ENCODE measurements around the gene NLRP13.
"Not testable (repeated sequence)": the region's sequence is repeated elsewhere in the genome, so short reads cannot be mapped to it uniquely, and the experiment has no call there.

The NLRP13 gene

GRCh38 chr19:55939206-55939605 is 7.1 kb upstream of the NLRP13 start:
- H3K9ac ChIP-seq (ENCODE audit: low read depth, low read length), result no peak overlapping the region
- no peaks in the 10 kb centered on the region for H3K4me1 ChIP-seq (ENCODE audit: insufficient read depth, low read length)
- WGBS, result 73% methylated on average over 7 of the region's 7 CpGs
- H3K4me3 ChIP-seq (ENCODE audit: low read length), result no peak overlapping the region
- no peaks in the 10 kb centered on the region for H3K36me3 ChIP-seq (ENCODE audit: insufficient read depth, low read length)
- H3K27ac ChIP-seq (ENCODE audit: low read depth, low read length), result no peak overlapping the region
- H3K27me3 ChIP-seq (ENCODE audit: insufficient read depth, low read length), result no peaks in the 10 kb centered on the region
- H3K9me3 ChIP-seq (ENCODE audit: insufficient read depth, low read depth, low read length), result peaks cover 84% of the 10 kb centered on the region

GRCh38 chr19:55935206-55935605 is 3.1 kb upstream of the NLRP13 start:
- Histone ChIP-seq H3K9me3 (ENCODE audit: insufficient read depth, low read depth, low read length) (peaks cover 79% of the 10 kb centered on the region), H3K4me1 (ENCODE audit: insufficient read depth, low read length) (no peaks in the 10 kb centered on the region), H3K27me3 (ENCODE audit: insufficient read depth, low read length) (no peaks in the 10 kb centered on the region), H3K27ac (ENCODE audit: low read depth, low read length) (no peak overlapping the region), H3K4me3 (ENCODE audit: low read length) (no peak overlapping the region), H3K9ac (ENCODE audit: low read depth, low read length) (no peak overlapping the region), H3K36me3 (ENCODE audit: insufficient read depth, low read length) (no peaks in the 10 kb centered on the region)
- WGBS, result 71% methylated on average over 8 of the region's 9 CpGs

- H3K27ac ChIP-seq (ENCODE audit: low read depth, low read length), result no peak overlapping the region
- H3K4me3 ChIP-seq (ENCODE audit: low read length), result no peak overlapping the region
- H3K4me1 ChIP-seq (ENCODE audit: insufficient read depth, low read length), result no peaks in the 10 kb centered on the region
- WGBS, result 83% methylated on average over 14 of the region's 14 CpGs
- H3K9ac ChIP-seq (ENCODE audit: low read depth, low read length), result no peak overlapping the region
- H3K27me3 ChIP-seq (ENCODE audit: insufficient read depth, low read length), result no peaks in the 10 kb centered on the region
- H3K36me3 ChIP-seq (ENCODE audit: insufficient read depth, low read length), result no peaks in the 10 kb centered on the region
- H3K9me3 ChIP-seq (ENCODE audit: insufficient read depth, low read depth, low read length), result peaks cover 80% of the 10 kb centered on the region
Measured at GRCh38 chr19:55930996-55931515, 1.1 kb downstream of the NLRP13 start.

GRCh38 chr19:55929258-55929657 is 2.9 kb downstream of the NLRP13 start:
- not testable (repeated sequence) for H3K9ac ChIP-seq (ENCODE audit: low read depth, low read length); H3K27ac ChIP-seq (ENCODE audit: low read depth, low read length); H3K36me3 ChIP-seq (ENCODE audit: insufficient read depth, low read length); H3K4me3 ChIP-seq (ENCODE audit: low read length); H3K4me1 ChIP-seq (ENCODE audit: insufficient read depth, low read length); H3K27me3 ChIP-seq (ENCODE audit: insufficient read depth, low read length)
- 96% methylated on average over 5 of the region's 5 CpGs for WGBS
- H3K9me3 ChIP-seq (ENCODE audit: insufficient read depth, low read depth, low read length), result peaks cover 81% of the 10 kb centered on the region

- H3K4me3 ChIP-seq (ENCODE audit: low read length), result no peak overlapping the region
- no peaks in the 10 kb centered on the region for H3K36me3 ChIP-seq (ENCODE audit: insufficient read depth, low read length)
- H3K4me1 ChIP-seq (ENCODE audit: insufficient read depth, low read length), result no peaks in the 10 kb centered on the region
- H3K27me3 ChIP-seq (ENCODE audit: insufficient read depth, low read length), result no peaks in the 10 kb centered on the region
- no peak overlapping the region for H3K27ac ChIP-seq (ENCODE audit: low read depth, low read length)
- WGBS, result 76% methylated on average over 8 of the region's 8 CpGs
- peaks cover 82% of the 10 kb centered on the region for H3K9me3 ChIP-seq (ENCODE audit: insufficient read depth, low read depth, low read length)
- H3K9ac ChIP-seq (ENCODE audit: low read depth, low read length), result no peak overlapping the region
Measured at GRCh38 chr19:55927991-55928390, 4.1 kb downstream of the NLRP13 start.

GRCh38 chr19:55923556-55923955 is 8.6 kb downstream of the NLRP13 start:
- Histone ChIP-seq H3K9ac (ENCODE audit: low read depth, low read length) (no peak overlapping the region), H3K27ac (ENCODE audit: low read depth, low read length) (no peak overlapping the region), H3K27me3 (ENCODE audit: insufficient read depth, low read length) (no peaks in the 10 kb centered on the region), H3K9me3 (ENCODE audit: insufficient read depth, low read depth, low read length) (peaks cover 95% of the 10 kb centered on the region), H3K4me3 (ENCODE audit: low read length) (no peak overlapping the region), H3K4me1 (ENCODE audit: insufficient read depth, low read length) (no peaks in the 10 kb centered on the region), H3K36me3 (ENCODE audit: insufficient read depth, low read length) (no peaks in the 10 kb centered on the region)
- WGBS, result 75% methylated on average over 5 of the region's 5 CpGs

- Histone ChIP-seq H3K36me3 (ENCODE audit: insufficient read depth, low read length) (no peaks in the 10 kb centered on the region), H3K4me3 (ENCODE audit: low read length) (no peak overlapping the region), H3K27me3 (ENCODE audit: insufficient read depth, low read length) (no peaks in the 10 kb centered on the region), H3K4me1 (ENCODE audit: insufficient read depth, low read length) (no peaks in the 10 kb centered on the region), H3K9ac (ENCODE audit: low read depth, low read length) (no peak overlapping the region), H3K27ac (ENCODE audit: low read depth, low read length) (no peak overlapping the region), H3K9me3 (ENCODE audit: insufficient read depth, low read depth, low read length) (peaks cover 97% of the 10 kb centered on the region)
- WGBS, result 65% methylated on average over 9 of the region's 9 CpGs
Measured at GRCh38 chr19:55913643-55914268, 18.4 kb downstream of the NLRP13 start.

GRCh38 chr19:55912916-55913315 is 19.2 kb downstream of the NLRP13 start:
- Histone ChIP-seq H3K9me3 (ENCODE audit: insufficient read depth, low read depth, low read length) (peaks cover 98% of the 10 kb centered on the region), H3K9ac (ENCODE audit: low read depth, low read length) (no peak overlapping the region), H3K4me1 (ENCODE audit: insufficient read depth, low read length) (no peaks in the 10 kb centered on the region), H3K27me3 (ENCODE audit: insufficient read depth, low read length) (no peaks in the 10 kb centered on the region), H3K27ac (ENCODE audit: low read depth, low read length) (no peak overlapping the region), H3K36me3 (ENCODE audit: insufficient read depth, low read length) (no peaks in the 10 kb centered on the region), H3K4me3 (ENCODE audit: low read length) (no peak overlapping the region)
- WGBS, result 77% methylated on average over 7 of the region's 7 CpGs

- H3K4me3 ChIP-seq (ENCODE audit: low read length), result no peak overlapping the region
- 43% methylated on average over 2 of the region's 2 CpGs for WGBS
- H3K9ac ChIP-seq (ENCODE audit: low read depth, low read length), result no peak overlapping the region
- H3K27me3 ChIP-seq (ENCODE audit: insufficient read depth, low read length), result no peaks in the 10 kb centered on the region
- H3K4me1 ChIP-seq (ENCODE audit: insufficient read depth, low read length), result no peaks in the 10 kb centered on the region
- H3K9me3 ChIP-seq (ENCODE audit: insufficient read depth, low read depth, low read length), result peaks cover 92% of the 10 kb centered on the region
- no peaks in the 10 kb centered on the region for H3K36me3 ChIP-seq (ENCODE audit: insufficient read depth, low read length)
- H3K27ac ChIP-seq (ENCODE audit: low read depth, low read length), result no peak overlapping the region
Measured at GRCh38 chr19:55909801-55910200, 22.3 kb downstream of the NLRP13 start.

GRCh38 chr19:55907746-55908145 is 24.4 kb downstream of the NLRP13 start:
- WGBS, result 70% methylated on average over 3 of the region's 3 CpGs
- H3K4me1 ChIP-seq (ENCODE audit: insufficient read depth, low read length), result no peaks in the 10 kb centered on the region
- H3K9ac ChIP-seq (ENCODE audit: low read depth, low read length), result no peak overlapping the region
- H3K4me3 ChIP-seq (ENCODE audit: low read length), result no peak overlapping the region
- no peaks in the 10 kb centered on the region for H3K36me3 ChIP-seq (ENCODE audit: insufficient read depth, low read length)
- H3K27ac ChIP-seq (ENCODE audit: low read depth, low read length), result no peak overlapping the region
- peaks cover 89% of the 10 kb centered on the region for H3K9me3 ChIP-seq (ENCODE audit: insufficient read depth, low read depth, low read length)
- H3K27me3 ChIP-seq (ENCODE audit: insufficient read depth, low read length), result no peaks in the 10 kb centered on the region

- H3K27ac ChIP-seq (ENCODE audit: low read depth, low read length), result no peak overlapping the region
- no peaks in the 10 kb centered on the region for H3K4me1 ChIP-seq (ENCODE audit: insufficient read depth, low read length)
- H3K4me3 ChIP-seq (ENCODE audit: low read length), result no peak overlapping the region
- no peaks in the 10 kb centered on the region for H3K36me3 ChIP-seq (ENCODE audit: insufficient read depth, low read length)
- no peak overlapping the region for H3K9ac ChIP-seq (ENCODE audit: low read depth, low read length)
- no peaks in the 10 kb centered on the region for H3K27me3 ChIP-seq (ENCODE audit: insufficient read depth, low read length)
- H3K9me3 ChIP-seq (ENCODE audit: insufficient read depth, low read depth, low read length), result peaks cover 88% of the 10 kb centered on the region
- WGBS, result 78% methylated on average over 7 of the region's 7 CpGs
Measured at GRCh38 chr19:55907286-55907685, 24.9 kb downstream of the NLRP13 start.
